D721Med (cell line): ENCODE data around the gene PIGU.
"Not testable (repeated sequence)": the region's sequence is repeated elsewhere in the genome, so short reads cannot be mapped to it uniquely, and the experiment has no call there.

Experiments used
- DNase-seq: peaks from one replicate; pipeline ENCODE4 v3.0.0; 2011; ENCODE audit warnings: low spot score; ENCODE audit not compliant: insufficient read length
- FAIRE-seq: peaks from 2 replicates; lab custom pipeline; 2011; peaks lifted over from hg19 to GRCh38; lab: Jason Lieb, UNC
- CTCF ChIP-seq: IDR thresholded peaks from 2 replicates; pipeline ENCODE4 v1.5.1; 2012; ENCODE audit warnings: mild to moderate bottlenecking, control low read depth; ENCODE audit not compliant: insufficient read depth; ENCODE audit errors: missing control alignments

PIGU gene

DNA sequence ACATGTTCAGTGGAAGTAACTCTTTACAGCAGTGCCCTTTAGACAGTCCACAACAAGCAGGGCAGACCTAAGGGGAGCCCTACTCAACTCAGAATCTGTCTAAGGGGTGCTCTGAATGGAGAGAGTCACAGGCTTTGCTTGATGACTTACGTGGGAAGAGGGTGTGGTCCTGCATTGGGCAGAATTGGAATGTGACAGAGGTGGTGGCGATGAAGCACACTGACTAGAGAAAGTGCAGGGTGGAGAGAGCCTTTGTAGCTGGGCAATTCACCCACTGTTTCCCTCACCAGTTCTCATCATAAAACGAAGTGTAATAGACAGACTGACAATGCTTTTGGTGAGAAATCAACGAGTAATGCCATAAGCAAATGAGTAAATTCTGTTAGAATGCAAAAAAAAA is 38.5 kb upstream of the PIGU start:
- DNase-seq = no peak
- no peak for TF ChIP-seq CTCF
- FAIRE-seq = no peak

GRCh38 chr20:34713944-34714515 is 37.1 kb upstream of the PIGU start:
- not testable (repeated sequence) for FAIRE-seq, DNase-seq

DNA sequence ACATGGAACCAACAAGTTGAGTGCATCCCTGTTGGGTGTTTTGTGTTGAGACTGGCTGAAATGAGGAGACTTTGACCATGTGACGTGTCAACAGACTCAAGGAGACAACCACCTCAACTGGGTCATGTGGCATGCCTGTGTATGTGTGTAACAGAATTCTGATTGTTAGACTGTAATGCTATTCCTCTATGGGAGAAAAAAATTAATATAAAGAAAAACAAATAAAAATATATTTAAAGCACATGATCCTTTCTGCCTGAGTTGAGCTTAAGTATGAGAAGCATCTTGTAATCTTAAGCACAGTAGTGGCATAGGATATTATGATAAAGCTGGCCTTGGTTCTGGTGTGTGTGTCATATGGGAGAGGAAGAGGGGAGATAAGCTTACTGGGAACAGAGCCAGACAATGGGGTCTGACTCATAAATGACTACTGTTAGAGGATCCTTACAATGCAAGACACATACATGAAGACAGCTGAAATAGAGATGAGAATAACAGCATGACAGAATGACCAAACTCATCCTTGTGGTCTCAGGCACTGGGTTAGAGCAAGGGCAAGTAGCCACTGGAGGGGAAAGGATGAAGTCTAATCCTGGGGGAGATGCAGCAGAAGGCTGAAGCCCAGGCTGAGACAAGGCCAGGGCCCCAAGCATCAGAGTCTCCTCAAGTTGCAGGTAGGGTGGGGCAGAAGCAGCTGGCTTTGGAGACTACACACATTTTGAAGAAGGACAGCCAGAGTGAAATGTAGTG is 36.5 kb upstream of the PIGU start:
- no peak for TF ChIP-seq CTCF
- FAIRE-seq (no peak), DNase-seq (no peak)

DNA sequence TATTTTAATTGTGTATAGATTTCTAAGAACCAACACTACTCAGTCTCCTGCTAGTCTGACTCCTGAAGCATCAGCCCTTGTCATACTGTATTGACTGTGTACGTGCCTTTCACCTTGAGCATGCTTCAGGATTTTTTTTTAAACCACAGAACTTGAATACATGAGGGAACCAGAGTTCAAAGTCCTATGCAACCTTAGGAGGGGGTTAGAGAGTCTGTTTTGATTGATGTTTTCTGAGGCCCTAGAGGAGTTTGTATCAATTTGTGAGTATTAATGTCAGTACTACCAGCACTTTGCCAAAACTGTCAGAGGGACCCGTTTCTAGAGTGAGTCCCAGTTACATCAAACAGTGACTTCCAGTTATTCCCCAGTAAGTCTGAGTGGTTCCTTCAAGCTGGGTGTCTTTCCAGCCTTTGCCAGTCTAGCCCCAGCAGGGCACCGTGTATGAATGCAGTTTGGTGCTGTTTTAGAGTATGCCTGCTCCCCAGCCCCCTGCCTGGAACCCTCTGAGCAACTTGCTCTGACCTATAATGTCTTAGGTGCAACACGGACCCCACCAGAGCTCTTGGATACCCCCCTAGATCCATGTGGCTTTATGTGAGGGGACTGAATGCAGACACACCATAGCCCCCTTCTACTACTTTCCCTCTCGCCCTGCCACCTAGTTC is 35.8 kb upstream of the PIGU start:
- DNase-seq (no peak), FAIRE-seq (no peak)
- no peak for TF ChIP-seq CTCF

DNA sequence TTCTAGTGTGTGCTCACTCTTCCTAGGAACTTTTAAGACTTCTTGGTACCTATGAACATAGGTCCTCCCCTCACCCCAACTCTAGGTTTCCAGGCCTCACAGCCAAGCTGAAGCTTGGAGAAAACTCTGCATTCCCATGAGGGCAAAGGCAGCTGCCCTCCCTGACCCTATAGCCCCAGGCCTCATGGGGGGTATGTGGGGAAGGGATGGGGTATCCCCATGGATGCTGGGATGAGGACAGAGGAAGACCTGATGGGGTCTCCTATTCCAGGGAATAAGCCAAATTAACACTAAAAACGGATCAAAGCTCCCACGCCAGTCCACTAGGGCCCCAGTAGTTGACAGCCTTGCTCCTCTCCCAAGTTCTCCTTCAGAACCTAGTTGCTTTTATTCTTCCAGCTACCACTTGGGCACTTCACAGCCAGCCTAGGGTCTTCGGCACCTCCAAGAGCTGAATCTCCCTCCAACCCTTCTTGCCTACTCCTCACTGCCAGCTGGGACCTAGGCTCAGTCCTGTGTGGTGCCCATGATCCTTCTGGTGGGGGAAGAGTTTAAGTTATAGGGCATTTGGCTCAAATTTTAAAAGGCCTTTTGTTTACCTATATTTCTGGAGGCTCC is 35.0 kb upstream of the PIGU start:
- TF ChIP-seq CTCF = no peak
- DNase-seq (no peak), FAIRE-seq (no peak)

- DNase-seq = no peak
- no peak for FAIRE-seq
- no peak for TF ChIP-seq CTCF
Measured at GRCh38 chr20:34710861-34711574, 34.1 kb upstream of the PIGU start.

- DNase-seq (no peak), FAIRE-seq (no peak)
- TF ChIP-seq CTCF = no peak
Measured at GRCh38 chr20:34710568-34710839, 33.6 kb upstream of the PIGU start.
